HT-29 (cell line): ENCODE results near the gene KRT31. TPM values are rescaled to one million over a fixed set of nuclear protein-coding genes. Genes with fewer than 3 reads are reported as not detected.
"Not testable (repeated sequence)": the region's sequence is repeated elsewhere in the genome, so short reads cannot be mapped to it uniquely, and the experiment has no call there.

ENCODE experiments used
- DNase-seq: peaks from one replicate; pipeline ENCODE4 v3.0.0-alpha.2; 2015; ENCODE audit warnings: low spot score
- total RNA-seq: library from RNA; depleted of rRNA; stranded (reverse); fragments of >200 nt; shearing (Covaris generic); gene quantifications from 2 replicates; pipeline ENCODE4 v1.2.3, GENCODE V29; 2014; rRNA removed

KRT31 gene
- not detected in 2 replicates for total RNA-seq

GRCh38 chr17:41396996-41397660 is at the start of gene KRT31:
KRT31 (minus strand) TSS chr17:41397608; CDS start chr17:41397539, 69 bp downstream.
- no peak for DNase-seq

- DNase-seq, result no peak
These were observed 49.4 kb upstream of the KRT31 start for GRCh38 chr17:41446806-41447205.

GRCh38 chr17:41444640-41445039 is 47.2 kb upstream of the KRT31 start:
- DNase-seq, result no peak

DNA sequence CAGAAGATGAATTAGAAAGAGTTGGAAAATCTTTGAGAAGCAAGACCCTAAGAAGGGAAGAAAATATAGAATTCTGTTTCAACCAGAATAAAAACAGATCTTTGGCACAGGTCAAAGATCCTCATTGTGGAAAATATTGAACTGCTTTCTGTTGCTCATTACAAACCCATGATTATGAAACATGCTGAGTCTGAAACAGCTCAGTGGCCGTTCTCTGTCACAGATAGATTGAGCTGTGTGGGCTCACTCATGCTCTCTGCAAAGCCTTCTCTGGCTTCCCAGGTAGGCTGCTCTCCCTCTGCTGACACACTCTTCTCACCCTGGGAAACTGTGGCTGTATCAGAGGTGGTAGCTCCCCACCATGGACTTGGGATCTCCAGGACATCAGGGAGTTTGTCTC is 46.8 kb upstream of the KRT31 start:
- DNase-seq, result no peak

DNA sequence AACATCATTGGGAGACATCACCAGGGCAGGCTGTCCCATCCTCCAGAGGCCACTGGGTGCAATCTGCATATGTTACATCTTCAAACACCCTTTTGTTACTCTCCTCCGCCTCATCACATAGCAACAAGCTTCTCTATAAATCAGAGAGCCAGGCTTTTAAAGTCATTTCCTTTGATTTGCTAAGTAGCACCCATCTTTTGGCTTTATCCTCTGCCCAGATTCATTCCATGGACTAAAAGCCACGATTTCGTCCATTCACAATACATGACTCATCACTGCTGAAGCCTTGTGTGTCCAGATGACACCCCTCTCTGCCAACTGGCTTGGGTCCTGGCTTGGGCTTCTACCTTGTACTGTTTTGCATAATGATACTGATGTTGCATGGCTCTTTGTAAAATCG is 45.3 kb upstream of the KRT31 start:
- no peak for DNase-seq

DNA sequence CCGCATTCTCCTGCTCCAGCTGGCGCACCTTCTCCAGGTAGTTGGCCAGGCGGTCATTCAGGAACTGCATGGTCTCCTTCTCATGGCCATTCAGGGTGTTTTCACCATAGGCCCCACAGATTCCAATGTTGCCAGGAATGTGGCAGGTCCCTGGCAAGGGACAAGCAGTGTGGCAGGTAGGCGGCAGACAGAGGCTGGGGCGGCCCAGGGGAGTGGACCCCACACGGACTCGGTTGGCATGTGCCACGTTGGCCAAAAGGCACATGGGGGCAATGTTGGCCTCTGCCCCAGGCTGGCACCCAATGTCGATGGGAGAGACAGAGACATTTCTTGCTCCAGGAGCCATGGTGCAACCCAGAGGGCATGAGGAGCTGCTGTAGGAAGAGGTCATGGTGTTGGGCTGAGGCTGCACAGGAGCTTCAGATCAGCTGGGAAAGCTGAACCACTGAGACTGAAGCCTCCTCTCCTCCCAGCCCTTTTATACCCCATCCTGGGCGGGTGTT is 43.2 kb upstream of the KRT31 start, which contains the start of gene KRT38:
KRT38 (minus strand) TSS at position 453 of the 503 bp plus-strand sequence; CDS start at position 391, 62 bp downstream.
- DNase-seq, result no peak

- DNase-seq, result no peak
These were observed 42.0 kb upstream of the KRT31 start for GRCh38 chr17:41439375-41439774.

DNA sequence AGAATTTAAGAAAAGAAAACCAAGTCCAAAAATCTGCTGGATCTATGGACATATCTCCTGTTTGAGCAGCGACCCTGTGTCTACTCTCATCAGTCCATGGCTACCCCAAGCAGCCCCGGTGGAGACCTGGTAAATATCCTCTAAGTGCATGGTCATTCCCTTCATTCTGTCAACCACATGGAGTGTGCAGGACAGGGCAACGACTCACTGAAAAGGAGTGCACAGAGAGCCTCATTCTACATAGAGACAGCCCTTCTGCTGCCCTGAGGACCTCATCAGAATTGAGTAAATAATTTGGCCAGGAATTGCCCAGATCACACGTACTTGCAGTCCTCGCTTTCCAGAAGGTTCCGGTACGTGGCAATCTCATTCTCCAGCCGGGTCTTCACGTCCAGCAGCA is 40.4 kb upstream of the KRT31 start:
- DNase-seq, result no peak

GRCh38 chr17:41437254-41437653 is 39.8 kb upstream of the KRT31 start:
- no peak for DNase-seq

GRCh38 chr17:41434415-41434814 is 37.0 kb upstream of the KRT31 start:
- DNase-seq, result no peak

DNA sequence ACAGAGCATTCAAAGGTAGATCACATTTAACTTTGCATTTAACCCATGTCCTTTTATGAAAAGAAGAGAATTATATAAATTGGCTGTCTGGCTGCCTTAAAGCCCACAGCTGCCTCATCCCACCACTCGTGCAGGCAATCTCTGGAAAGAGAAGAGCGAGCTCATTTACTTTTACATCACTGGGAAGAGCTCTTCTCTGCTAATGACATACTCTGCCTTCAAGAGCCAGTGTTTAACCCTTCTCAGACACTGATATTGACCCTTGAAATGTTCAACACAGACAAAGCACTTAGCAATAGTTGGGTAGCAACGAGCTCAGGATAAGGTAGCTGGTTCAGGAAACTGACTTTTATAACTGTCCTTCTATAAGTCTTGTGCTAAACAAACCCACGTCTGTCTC is 36.6 kb upstream of the KRT31 start:
- no peak for DNase-seq

GRCh38 chr17:41433586-41433985 is 36.2 kb upstream of the KRT31 start:
- no peak for DNase-seq

DNA sequence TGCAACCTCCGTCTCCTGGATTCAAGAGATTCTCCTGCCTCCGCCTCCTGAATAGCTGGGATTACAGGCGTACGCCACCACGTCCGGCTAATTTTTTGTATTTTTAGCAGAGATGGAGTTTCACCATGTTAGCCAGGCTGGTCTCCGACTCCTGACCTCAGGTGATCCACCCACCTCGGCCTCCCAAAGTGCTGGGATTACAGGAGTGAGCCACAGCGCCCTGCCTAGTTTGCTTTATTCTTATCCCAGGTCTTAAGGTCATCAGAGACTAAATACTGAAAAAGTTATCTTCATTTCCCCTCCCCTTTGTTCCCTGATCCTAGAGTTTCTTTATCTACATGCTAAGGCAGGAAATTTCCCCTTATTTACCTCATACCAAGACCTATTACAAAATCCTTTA is 33.0 kb upstream of the KRT31 start:
- DNase-seq, result not testable (repeated sequence)

DNA sequence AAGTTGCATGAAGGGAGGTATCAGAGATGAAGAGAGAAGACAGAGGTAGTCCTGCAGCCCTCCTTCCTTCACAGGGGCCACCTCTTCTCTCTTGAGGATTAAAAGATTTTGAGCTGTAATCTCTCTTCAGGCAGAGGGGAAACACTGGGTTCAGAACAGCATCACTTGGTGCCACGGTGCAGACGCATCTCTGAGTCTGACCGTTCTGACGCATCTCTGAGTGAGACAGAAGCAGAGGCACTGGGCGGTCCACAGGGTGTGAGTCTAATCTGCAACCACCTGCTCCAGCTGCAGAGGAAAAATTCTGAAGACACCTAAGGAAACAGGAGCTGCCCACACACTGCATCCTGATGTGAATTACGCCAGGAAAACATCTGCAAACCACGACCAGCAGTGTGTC is 32.3 kb upstream of the KRT31 start:
- no peak for DNase-seq

DNA sequence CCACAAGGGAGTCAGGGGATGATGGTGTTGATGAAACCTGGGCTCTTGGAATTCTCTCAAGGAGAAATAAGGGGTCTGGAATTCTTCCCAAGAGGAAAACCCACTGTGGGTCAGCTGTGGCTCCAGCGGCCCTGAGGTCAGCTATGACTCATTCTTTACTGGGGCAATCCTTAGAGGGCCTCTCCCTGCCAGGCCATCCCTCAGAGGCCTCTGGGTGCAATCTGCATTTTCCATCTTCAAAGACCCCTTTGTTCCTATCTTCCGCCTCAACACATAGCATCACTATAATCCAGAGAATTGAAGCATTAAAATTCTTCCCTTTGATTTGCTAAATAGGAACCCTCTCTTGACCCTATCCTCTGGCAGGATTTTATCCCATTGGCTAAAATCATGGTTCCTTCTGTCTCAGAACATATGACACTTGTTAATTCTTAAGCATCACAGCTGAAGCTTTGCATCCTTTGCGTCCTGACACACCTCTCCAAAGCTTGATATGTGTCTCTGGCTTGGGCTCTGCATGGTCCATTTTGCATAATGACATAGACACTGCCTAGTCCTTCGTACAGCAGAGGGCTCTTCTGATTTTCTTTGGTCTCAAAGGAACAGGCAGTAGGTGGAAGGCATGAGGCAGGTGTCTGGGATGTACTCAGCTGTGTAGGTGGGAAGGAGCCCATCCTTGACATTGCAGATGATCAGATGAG is 31.3 kb upstream of the KRT31 start:
- DNase-seq, result no peak

DNA sequence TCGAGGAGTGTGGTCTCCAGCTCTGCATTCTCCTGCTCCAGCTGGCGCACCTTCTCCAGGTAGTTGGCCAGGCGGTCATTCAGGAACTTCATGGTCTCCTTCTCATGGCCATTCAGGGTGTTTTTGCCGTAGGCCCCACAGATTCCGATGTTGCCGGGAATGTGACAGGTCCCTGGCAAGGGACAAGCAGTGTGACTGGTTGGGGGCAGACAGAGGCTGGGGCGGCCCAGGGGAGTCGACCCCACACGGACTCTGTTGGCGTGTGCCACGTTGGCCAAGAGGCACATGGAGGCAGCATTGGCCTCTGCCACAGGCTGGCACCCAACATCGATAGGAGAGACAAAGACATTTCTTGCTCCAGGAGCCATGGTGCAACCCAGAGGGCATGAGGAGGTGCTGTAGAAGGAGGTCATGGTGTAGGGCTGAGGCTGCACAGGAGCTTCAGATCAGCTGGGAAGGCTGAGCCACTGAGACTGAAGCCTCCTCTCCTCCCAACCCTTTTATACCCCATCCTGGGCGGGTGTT is 26.8 kb upstream of the KRT31 start, which contains the start of gene KRT37:
KRT37 (minus strand) TSS at position 475 of the 525 bp plus-strand sequence; CDS start at position 413, 62 bp downstream.
- DNase-seq, result no peak

- DNase-seq, result not testable (repeated sequence)
These were observed 25.2 kb upstream of the KRT31 start for GRCh38 chr17:41422586-41422985.

DNA sequence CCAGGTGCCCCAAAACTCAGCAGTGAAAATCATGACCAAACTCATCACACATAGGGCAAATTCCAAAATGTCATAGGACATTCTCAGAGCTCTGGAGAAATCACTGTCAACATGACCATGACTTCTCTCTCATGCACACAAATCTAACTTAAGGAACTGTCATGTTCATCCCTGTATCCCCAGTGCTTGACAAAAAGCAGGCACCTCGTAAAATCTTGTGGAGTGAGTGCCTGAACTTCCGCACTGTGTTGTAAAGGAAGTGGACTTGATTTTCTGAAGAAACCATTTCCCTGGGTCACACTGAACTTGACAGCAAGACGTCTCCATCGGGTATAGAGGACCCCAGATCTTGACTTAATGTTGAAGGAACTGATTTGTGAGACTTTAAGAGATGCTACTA is 24.2 kb upstream of the KRT31 start:
- DNase-seq, result no peak

- DNase-seq, result no peak
These were observed 23.7 kb upstream of the KRT31 start for GRCh38 chr17:41421116-41421515.

- DNase-seq, result no peak
These were observed 22.7 kb upstream of the KRT31 start for GRCh38 chr17:41420134-41420533.

DNA sequence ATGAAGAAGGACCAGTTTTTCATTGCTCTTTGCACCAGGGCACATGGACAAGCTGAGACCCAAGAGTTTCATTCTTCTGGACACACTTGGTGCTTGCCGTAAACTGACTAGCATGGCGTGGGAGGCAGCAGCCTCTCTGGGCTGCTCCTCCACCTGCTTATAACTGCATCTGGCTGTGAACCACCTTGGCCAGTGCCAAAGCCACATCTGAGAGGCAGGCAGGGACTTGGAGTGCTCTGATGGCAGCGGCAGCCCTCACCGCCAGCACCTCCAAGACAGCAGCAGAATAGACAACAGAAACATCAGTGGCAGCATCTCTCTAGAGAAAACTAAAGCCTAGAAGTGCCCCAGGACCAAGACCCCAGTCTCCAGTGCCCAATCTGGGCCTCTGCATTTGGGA is 22.3 kb upstream of the KRT31 start:
- DNase-seq, result no peak

DNA sequence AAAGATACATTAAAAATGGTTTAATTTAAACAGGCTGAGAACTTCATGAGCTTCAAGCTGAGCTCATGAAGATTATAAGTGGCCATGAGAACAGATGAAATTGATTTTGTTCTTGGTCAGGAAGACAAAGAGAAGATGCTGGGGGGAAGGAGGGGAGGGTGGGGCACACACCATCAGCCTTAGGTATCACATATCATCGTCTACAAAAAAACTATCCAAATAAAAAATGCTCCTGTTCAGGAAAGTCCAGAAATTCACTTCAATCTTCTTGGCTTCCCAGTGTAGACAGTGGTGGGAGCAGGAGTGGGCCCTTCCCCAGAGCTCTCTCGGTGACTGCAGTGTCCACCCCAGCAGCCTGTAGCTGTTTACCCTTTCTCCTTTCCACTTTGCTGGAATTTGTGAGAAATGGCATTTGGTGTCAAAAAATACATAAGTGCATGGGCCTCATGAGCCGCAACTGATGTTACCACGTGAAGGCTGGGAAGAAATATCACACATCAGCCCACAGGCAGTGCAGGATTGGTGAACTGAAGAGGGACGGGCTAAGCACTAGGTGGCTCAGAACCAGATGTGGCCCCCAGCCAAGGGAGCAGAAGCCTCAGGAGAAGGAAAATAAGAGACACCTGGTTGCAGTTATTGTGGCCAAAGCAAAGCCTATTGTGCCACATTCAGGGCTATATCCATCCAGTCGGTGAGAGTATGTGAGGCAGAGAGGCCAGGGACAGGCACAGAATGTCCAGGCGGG is 20.9 kb upstream of the KRT31 start:
- no peak for DNase-seq
